ENCODE measurements around the gene MED20.
A peak's percentile ranks its signal among the peaks of the same experiment; 100 is the strongest.

The MED20 gene

DNA sequence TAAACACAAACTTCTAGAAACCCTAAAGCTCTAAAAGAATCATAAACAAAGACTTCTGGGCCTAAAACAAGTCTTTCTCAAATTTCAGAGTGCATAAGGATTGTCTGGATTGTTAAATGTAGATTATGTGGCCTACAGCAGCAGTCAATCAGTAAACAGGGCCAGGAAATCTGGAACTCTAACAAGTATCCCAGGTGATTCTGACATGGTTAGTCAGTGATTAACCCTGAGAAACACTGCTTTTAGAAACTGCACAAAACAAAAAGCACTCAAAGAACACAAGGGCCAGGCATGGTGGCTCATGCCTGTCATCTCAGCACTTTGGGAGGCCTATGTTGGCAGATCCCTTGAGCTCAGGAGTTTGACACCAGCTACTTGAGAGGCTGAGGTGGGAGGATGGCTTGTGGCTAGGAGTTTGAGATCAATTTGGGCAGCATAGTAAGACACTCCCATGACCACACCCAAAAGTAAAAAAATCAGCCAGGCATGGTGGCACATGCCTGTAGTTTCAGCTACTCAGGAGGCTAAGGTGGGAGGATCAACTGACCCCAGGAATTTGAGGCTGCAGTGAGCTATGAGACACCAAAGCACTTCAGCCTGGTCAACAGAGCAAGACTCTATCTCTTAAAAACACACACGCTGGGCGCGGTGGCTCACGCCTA is 5.9 kb downstream of the MED20 start:
- Histone ChIP-seq H3K27ac (no peak overlapping the region), H3K36me3 (peaks cover 65% of the 10 kb centered on the region)
- TF ChIP-seq, protein P1, sequence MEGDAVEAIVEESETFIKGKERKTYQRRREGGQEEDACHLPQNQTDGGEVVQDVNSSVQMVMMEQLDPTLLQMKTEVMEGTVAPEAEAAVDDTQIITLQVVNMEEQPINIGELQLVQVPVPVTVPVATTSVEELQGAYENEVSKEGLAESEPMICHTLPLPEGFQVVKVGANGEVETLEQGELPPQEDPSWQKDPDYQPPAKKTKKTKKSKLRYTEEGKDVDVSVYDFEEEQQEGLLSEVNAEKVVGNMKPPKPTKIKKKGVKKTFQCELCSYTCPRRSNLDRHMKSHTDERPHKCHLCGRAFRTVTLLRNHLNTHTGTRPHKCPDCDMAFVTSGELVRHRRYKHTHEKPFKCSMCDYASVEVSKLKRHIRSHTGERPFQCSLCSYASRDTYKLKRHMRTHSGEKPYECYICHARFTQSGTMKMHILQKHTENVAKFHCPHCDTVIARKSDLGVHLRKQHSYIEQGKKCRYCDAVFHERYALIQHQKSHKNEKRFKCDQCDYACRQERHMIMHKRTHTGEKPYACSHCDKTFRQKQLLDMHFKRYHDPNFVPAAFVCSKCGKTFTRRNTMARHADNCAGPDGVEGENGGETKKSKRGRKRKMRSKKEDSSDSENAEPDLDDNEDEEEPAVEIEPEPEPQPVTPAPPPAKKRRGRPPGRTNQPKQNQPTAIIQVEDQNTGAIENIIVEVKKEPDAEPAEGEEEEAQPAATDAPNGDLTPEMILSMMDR (IDR thresholded peaks at IDR 0.05; ENCODE audit: low read depth, low read length) = no peak

DNA sequence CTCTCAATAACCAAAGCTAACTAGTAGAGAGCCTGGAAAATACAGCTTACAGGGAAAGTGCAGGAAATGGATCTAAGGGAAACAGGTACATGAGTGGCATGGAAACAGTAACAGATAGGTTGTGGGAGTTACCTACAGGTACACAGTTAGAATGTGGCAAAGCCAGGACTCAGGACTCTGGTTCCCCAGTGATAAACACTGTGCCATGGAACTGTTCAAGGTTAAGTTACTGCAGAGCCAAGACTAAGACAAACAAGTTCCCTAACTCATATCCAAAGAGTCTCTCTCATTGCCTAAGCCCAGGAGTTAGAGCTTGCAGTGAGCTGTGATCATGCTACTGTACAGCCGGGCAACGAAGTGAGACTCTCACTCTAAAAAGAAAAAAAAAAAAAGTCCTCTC is 6.6 kb downstream of the MED20 start:
- no peak overlapping the region for H3K4me3 ChIP-seq (ENCODE audit: low read depth, low read length)
- TF ChIP-seq, protein P1 (IDR thresholded peaks at IDR 0.05; ENCODE audit: low read depth, low read length) = no peak
- no peak overlapping the region for H3K27ac ChIP-seq
- peaks cover 71% of the 10 kb centered on the region for H3K36me3 ChIP-seq
- H3K9me3 ChIP-seq (ENCODE audit: severe bottlenecking) = no peaks in the 10 kb centered on the region
- H3K27me3 ChIP-seq (ENCODE audit: insufficient read depth, low read depth, severe bottlenecking) = no peaks in the 10 kb centered on the region
- no peak for DNase-seq

More for the DNA sequence above, 5.9 kb downstream of the MED20 start:
- no peak for DNase-seq
- no peaks in the 10 kb centered on the region for H3K9me3 ChIP-seq (ENCODE audit: severe bottlenecking)
- no peak overlapping the region for H3K4me3 ChIP-seq (ENCODE audit: low read depth, low read length)
- no peaks in the 10 kb centered on the region for H3K27me3 ChIP-seq (ENCODE audit: insufficient read depth, low read depth, severe bottlenecking)

DNA sequence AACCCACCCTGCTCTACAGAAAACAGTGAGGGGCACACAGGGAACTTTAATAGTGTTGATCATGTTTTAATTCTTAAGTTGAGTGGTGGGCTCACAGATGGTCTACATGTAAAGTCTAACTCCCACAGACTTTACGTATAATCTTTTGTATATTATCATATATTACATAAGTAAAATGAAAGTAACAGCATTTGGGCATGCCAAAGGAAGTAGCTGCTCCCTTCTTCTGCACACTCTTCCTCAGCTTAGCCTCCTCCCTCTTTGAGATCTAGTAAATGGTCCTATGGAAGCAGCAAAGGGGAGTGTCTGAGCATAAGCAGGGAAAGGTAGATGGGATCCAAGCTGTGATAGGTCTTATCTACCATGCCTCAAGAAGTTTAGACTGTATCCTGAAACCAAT is 11.2 kb downstream of the MED20 start:
- no peak for DNase-seq
- Histone ChIP-seq H3K27ac (no peak overlapping the region), H3K36me3 (peaks cover 85% of the 10 kb centered on the region), H3K4me3 (ENCODE audit: low read depth, low read length) (no peak overlapping the region), H3K9me3 (ENCODE audit: severe bottlenecking) (no peaks in the 10 kb centered on the region), H3K27me3 (ENCODE audit: insufficient read depth, low read depth, severe bottlenecking) (no peaks in the 10 kb centered on the region)
- TF ChIP-seq, protein P1 (IDR thresholded peaks at IDR 0.05; ENCODE audit: low read depth, low read length) = no peak

DNA sequence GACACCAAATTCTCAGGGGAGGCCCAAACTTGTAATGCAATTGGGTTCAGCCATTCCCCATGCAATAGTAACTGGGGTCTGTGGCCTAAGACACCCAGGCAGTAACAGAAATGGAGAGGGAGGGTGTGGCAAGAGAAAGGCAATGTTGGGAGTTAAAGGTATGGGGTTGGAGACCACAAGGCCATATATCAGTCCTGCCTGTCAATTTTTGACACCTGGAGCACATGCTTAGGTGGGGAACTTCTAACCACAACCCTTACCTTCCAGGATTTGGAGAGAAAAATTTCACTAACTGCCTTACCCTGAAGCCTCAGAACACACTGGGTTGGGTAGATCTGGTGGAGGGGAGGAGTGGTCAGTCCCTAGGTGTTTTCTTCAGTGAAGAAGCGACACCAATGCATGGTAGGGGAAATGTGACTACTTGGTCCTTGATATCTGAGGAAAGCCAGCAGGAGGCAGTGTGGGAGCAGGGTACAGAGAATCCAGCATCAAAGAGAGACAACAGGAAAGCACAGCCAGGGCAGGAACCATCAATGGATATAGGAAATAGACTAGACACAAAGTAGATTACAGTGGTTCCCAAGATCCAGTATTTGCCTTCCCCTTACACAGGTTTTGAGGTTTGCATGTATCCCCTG is 18.9 kb downstream of the MED20 start:
- peak; percentile 63 for DNase-seq
- H3K27ac ChIP-seq = no peak overlapping the region

DNA sequence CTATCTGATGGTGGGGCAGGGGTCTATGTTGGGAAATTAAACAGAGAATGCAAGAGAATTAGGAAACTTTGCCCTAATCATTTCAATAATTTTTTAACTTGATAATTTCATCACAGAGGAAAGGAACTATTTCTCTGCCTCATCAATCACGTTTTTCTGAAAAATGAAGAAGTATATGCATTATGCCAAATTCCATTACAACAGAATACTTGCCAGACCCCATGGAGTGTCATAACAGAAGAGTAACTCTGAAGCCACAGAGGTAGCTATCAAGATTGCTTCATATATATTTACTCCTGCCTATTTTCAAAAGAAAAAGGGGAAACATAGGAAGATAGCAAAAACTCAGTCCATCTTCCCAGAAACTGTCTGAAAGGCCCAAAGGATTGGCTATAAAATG is 20.1 kb downstream of the MED20 start:
- Histone ChIP-seq H3K27me3 (ENCODE audit: insufficient read depth, low read depth, severe bottlenecking) (no peaks in the 10 kb centered on the region), H3K27ac (no peak overlapping the region), H3K4me3 (ENCODE audit: low read depth, low read length) (no peak overlapping the region), H3K9me3 (ENCODE audit: severe bottlenecking) (no peaks in the 10 kb centered on the region), H3K36me3 (peaks cover 27% of the 10 kb centered on the region)
- DNase-seq = no peak
- TF ChIP-seq, protein P1 (IDR thresholded peaks at IDR 0.05; ENCODE audit: low read depth, low read length) = no peak

More for the DNA sequence above, 18.9 kb downstream of the MED20 start:
- Histone ChIP-seq H3K9me3 (ENCODE audit: severe bottlenecking) (no peaks in the 10 kb centered on the region), H3K4me3 (ENCODE audit: low read depth, low read length) (no peak overlapping the region), H3K36me3 (peaks cover 38% of the 10 kb centered on the region), H3K27me3 (ENCODE audit: insufficient read depth, low read depth, severe bottlenecking) (no peaks in the 10 kb centered on the region)
- TF ChIP-seq, protein P1 (IDR thresholded peaks at IDR 0.05; ENCODE audit: low read depth, low read length) = peak; percentile 60

All from WERI-Rb-1 (cell line).